Activated T-cell treated with anti-CD3 and anti-CD28 coated beads for 4 hours (primary cell): ENCODE data around the gene CEP85.
A peak's percentile ranks its signal among the peaks of the same experiment; 100 is the strongest.
"Not testable (repeated sequence)": the region's sequence is repeated elsewhere in the genome, so short reads cannot be mapped to it uniquely, and the experiment has no call there.

ENCODE experiments used
- DNase-seq: peaks from one replicate; pipeline ENCODE4 v3.0.0-alpha.2; 2020

CEP85 gene

GRCh38 chr1:26291433-26291832 lies 57.4 kb downstream of the CEP85 start:
- DNase-seq, result no peak

- no peak for DNase-seq
Measured at GRCh38 chr1:26291939-26292338, 57.9 kb downstream of the CEP85 start.

GRCh38 chr1:26292735-26293134 lies 58.7 kb downstream of the CEP85 start:
- not testable (repeated sequence) for DNase-seq

GRCh38 chr1:26293911-26294463 lies 60.0 kb downstream of the CEP85 start:
- DNase-seq, result no peak

GRCh38 chr1:26295194-26296138 lies 61.5 kb downstream of the CEP85 start:
- no peak for DNase-seq

GRCh38 chr1:26296340-26297056 lies 62.5 kb downstream of the CEP85 start:
- no peak for DNase-seq

- no peak for DNase-seq
Measured at GRCh38 chr1:26297057-26297790, 63.2 kb downstream of the CEP85 start.

- DNase-seq, result no peak
Measured at GRCh38 chr1:26297791-26298124, 63.8 kb downstream of the CEP85 start.

- DNase-seq, result no peak
Measured at GRCh38 chr1:26300578-26301275, 66.7 kb downstream of the CEP85 start.

GRCh38 chr1:26302733-26303405 lies 68.9 kb downstream of the CEP85 start:
- no peak for DNase-seq

GRCh38 chr1:26305667-26306289 lies 71.8 kb downstream of the CEP85 start:
- no peak for DNase-seq

GRCh38 chr1:26306290-26307229 lies 72.6 kb downstream of the CEP85 start, which contains the start of gene UBXN11:
Gene UBXN11 (minus strand): TSS chr1:26306636. CDS start chr1:26302883, 3,753 bp downstream.
- peak; percentile 85 for DNase-seq

- DNase-seq, result no peak
Measured at GRCh38 chr1:26307363-26307781, 73.4 kb downstream of the CEP85 start.

GRCh38 chr1:26307966-26308899 lies 74.2 kb downstream of the CEP85 start:
- not testable (repeated sequence) for DNase-seq

- no peak for DNase-seq
Measured at GRCh38 chr1:26314501-26314900, 80.5 kb downstream of the CEP85 start.

GRCh38 chr1:26315874-26316850 lies 82.2 kb downstream of the CEP85 start:
- no peak for DNase-seq

GRCh38 chr1:26317146-26317545 lies 83.1 kb downstream of the CEP85 start:
- no peak for DNase-seq
